GM19328 (cell line): ENCODE measurements around the gene FAU.
"Not testable (repeated sequence)": the region's sequence is repeated elsewhere in the genome, so short reads cannot be mapped to it uniquely, and the experiment has no call there.

ENCODE experiments used
- ATAC-seq: cut with Tn5 transposase; IDR thresholded peaks from one replicate; pipeline ENCODE4 v1.9.1; 2021; ENCODE audit warnings: mild to moderate bottlenecking, moderate library complexity; ENCODE audit not compliant: unreplicated experiment

The FAU gene

DNA sequence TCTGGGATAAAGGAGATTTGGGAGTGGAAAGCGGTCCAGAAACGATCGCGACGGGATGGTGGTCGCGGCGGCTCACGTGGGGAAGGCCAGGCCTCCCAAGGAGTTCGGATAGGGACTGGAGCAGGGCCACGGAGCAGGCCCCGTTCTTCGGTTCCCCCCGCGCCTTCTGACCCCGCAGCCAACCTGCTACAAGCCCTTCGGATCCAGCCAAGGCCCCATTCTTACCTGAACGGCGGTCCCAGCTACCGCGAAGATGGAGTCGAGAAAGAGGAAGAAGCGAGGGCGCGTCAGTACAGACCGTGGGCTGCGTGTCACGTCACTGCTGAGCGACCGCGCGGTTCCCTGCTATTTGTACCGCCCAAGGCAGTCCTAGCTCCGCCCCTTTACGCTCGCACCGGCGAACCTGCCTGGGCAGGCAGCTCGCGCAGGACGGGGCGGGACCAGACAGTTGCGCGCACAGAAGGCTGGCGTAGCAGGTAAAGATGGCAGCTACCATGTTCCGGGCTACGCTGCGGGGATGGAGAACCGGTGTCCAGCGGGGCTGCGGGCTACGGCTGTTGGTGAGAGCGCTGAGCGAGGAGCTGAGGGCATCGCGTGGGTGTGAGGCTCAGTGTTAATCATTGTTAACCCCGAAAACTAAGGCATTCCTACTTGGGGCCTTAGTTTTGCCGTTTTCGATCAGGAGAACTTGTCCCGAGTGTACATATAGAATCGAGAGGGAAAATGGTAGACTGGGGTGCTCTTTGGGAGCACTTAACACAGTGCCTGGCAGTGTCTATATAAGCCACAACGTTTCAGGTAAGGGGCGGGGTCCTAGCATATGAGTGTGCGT, at the start of gene FAU, which contains the start of gene MRPL49:
Gene FAU (minus strand): TSS at position 270 of the 832 bp plus-strand sequence. CDS start 321 bp downstream, outside the sequence.
Gene MRPL49 (plus strand): TSS at position 457 of the 832 bp plus-strand sequence. CDS start 26 bp downstream, at position 483.
- peak; percentile 60 for ATAC-seq

DNA sequence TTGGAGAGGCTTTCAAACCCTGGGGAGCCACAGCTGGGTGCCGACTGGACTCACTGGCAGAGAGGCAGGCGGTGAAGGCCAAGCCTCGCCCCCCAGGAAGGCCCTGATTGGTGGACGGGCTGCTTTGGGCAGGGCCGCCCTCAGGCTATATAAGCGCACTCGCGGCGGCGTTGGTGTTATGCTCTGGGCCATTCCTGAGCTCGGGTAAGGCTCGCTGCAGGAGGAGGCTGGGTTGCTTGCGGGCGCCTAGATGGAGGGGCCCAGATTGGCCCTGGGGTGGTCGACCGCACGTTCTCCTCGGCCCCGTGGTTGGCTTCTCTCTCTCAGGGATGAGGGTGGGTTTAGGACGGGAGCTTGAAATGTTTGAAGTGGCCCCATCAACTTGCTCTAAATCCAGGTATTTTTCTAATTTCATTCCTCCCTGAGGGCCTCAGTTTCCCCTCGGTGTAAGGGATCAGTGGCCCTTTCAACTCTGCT, 48.2 kb upstream of the FAU start, which contains the start of gene SPDYC:
Gene SPDYC (plus strand): TSS at position 176 of the 477 bp plus-strand sequence. CDS start 1,125 bp downstream, outside the sequence.
- ATAC-seq = no peak

DNA sequence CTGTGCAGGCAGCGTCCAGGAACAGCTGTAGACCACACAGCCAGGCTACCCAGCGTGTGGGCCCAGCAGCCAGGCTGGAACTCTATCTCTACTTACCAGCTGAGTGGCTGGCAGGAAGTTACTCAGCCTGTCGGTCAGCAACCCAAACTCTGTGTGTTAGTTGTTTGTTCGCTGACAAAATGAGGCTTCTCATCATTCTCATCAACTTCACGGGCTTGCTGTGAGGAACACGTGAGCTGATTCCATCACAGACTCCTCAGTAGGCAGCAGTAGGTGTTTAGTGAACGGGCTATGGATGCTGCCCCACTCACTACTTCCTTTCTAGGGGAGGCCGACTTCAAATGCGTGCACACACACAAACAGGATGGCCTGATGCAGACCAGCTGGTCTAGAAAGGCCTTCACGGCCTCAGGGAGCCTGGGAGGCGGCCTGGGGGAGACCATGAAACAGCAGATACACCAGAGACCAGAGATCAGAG, 47.3 kb upstream of the FAU start:
- ATAC-seq = no peak

DNA sequence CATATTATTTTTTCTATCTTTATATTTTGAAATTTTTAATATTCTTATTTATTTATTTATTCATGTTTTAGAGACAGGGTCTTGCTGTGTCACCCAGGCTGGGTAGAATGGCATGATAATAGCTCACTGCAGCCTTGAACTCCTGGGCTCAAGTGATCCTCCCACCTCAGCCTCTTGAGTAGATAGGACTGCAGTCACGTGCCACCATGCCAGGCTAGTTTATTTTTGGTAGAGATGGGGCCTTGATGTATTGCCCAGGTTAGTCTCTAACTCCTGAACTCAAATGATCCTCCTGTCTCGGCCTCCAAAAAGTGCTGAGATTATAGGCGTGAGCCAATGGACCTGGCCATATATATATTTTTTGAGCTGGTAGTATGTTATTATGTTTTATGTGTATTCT, 45.7 kb upstream of the FAU start:
- ATAC-seq = no peak

DNA sequence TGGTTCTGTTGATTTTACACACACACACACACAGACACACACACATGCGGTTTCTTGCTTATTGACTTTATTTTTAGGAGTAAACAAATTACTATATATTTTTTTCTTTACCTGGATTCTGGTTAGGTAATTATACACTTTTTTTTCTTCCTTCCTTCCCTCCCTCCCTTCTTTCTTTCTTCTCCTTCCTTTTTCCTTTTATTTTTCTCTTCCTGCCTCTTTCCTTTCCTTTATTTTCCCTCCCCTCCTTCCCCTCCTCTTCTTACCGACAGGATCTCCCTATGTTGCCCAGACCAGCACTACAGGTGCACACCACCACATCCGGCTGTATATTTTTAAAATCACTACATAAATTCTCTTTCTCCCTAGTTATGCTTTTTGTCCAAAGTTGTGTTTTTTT, 45.0 kb upstream of the FAU start:
- ATAC-seq = no peak

DNA sequence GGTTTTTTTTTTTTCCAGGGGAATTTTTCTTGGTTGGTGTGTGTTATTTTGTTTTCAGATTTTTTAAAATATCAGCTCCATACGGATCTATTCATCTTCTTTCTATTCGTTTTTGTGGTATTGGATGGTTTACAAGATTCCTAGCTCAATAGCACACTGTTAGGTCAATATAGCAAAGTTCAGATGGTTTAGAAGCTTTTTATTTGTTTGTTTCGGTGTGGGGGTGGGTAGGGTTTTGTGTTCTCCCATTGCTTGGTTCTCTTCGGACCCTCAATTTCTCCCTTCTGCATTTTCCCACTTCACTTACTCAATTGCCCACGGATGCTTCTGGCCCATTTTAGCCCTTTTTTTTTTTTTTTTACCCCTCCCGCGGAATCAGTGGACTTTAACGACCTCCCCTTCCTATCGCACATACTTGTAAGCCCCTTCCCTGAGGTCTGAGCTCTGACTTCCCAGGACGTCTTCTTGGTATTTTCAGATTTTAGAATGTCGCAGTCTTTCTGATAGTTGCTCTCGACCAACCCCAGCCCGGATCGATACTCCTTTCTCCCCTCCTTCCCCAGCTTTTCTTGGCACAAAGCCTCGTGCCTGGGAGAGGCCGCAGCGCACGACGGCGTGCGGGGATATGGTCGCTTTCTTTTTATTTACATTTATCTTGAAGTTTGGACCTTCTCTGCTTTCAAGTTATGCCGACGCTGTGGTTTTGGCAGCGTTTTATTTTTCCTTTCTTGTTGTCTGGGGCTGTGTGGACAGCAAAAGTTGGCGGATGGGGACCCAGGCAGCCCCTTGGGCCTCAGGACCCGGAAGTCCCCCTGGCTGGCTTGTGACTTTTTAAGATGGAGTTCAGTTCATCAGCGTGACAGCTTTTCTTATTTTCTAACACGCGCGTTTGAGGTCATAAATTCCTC, 43.7 kb upstream of the FAU start:
- ATAC-seq = no peak

DNA sequence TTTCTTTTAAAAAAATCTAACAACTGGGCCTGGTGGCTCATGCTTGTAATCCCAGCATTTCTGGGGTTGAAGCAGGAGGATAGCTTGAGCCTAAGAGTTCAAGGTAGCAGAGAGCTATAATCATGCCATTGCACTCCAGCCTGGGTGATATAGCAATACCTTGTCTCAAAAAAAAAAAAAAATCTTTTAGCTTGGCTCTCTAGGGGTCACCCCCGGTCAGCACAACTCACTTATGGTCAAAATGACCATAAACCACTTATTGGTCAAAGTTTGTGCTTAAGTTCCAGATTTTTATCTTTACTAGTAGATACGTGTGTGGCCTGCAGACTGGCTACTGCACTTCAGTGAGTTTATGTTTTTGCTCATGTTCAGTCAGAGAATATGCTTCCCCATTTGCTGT, 41.8 kb upstream of the FAU start:
- ATAC-seq = no peak

DNA sequence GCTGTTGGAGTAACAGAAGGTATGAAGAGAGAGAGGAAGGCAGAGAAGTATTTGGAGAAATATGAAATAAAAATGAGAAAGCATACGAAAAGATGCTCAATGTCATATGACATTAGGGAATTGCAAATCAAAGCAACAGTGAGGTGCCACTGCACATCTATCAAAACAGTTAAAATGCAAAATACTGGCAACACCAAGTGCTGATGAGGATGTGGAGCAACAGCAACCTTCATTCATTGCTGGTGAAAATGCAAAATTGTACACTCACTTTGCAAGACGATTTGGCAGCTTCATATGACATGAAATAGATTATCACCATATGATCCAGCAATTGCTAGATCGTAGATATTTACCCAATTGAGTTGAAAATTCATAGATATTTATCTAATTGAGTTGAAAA, 38.7 kb upstream of the FAU start:
- ATAC-seq = no peak

DNA sequence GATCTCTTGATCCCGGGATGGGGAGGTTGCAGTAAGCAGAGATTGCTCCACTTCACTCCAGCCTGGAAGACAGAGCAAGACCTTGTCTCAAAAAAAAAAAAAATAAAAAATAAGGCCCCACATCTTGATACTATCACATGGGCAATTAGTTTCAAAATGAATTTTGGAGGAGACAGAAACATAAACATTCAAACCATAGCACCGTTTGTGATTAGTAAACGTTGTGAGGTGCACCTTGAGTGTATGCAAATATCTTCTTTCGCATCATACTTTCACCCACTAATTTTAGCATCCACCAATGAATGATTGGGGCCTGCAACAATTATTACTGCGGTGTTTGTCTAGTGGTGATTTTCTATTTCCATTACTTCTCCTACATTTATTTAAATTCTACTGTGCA, 37.1 kb upstream of the FAU start:
- ATAC-seq = peak; percentile 64

DNA sequence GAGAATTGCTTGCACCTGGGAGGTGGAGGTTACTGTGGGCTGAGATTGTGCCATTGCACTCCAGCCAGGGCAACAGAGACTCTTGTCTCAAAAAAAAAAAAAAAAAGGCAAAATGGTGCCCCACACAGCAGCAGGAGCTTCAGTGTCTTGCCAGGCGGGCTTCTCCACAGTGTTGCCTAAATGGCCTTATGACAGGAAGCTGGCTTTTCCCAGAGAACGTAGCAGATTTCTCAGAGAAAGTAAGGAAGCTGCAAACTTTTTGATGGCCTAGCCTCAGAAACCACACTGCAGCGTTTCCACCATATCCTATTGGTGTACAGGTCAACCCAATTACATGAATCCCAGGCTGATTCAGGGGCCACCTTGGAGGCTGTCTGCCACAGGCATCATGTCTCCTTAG, 35.4 kb upstream of the FAU start:
- no peak for ATAC-seq

DNA sequence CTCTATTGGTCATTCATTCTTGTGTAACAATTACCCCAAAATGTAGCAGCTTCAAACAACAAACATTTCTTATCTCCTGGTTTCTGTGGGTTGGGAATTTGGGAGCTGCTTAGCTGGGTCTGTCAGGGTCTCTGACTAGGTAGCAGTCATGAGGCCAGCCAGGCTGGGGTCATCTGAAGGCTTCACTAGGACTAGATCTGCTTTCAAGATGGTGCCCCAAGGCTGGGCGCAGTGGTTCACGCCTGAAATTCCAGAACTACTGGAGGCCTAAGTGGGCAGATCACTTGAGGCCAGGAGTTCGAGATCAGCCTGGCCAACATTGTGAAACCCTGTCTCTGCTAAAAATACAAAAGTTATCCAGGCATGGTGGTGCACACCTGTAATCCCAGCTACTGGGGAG, 35.0 kb upstream of the FAU start:
- ATAC-seq = no peak

DNA sequence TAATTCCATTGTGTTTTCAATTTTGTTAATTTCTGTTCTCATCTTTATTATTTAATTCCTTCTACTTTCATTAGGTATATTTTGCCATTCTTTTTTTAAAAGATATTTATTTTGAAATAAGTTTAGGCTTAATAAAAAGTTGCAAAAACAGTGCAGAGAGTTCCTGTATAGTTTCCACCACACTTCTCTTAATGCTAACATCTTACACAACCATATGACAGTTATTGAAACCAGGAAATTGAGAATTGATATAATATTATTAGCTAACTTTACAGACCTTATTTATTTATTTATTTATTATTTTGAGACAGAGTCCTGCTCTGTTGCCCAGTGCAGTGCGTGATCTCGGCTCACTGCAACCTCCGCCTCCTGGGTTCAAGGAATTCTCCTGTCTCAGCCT, 34.3 kb upstream of the FAU start:
- no peak for ATAC-seq

DNA sequence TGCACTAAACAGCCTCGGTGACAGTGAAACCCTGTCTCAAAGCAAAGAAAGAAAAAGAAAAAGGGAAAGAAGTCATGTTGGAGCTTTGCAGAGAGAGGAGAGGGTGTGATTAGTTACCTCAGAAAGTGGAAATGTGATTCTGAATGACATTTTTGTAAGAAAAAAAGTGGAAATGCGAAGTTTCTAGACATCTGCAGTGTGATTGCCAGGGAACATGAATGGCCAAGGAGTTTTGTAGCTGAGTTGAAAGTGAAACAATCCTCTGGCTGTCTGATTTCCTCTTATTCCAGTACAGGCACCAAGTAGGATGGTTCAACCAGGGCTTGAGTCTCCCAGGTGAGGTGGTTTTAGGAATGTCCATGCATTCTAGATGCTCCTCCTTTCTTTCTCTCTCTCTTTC, 30.2 kb upstream of the FAU start:
- ATAC-seq = no peak

DNA sequence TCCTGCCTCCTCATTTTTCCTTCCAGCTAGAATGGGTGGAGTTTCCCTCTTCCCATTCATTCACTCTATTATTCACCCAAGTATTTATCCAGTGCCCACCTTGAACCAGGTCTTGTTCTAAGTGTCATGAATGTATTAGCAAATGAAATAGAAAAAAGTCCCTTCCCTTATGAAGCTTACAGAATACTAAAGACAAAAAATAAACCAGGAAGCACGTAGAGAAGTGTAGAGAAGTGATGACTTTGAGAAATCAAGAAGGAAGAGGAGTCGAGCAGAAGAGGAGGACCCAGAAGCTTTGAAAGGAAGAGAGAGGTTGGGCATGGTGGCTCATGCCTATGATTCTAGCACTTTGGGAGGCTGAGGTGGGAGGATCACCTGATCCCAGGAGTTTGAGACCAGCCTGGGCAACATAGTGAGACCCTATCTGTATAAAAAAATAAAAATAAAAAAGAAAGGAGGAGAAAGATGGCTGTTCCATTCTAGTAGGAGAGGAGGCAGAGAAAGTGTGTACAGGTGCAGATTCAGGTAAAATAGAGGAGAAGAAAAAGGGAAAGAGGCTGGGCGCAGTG, 29.5 kb upstream of the FAU start:
- no peak for ATAC-seq

DNA sequence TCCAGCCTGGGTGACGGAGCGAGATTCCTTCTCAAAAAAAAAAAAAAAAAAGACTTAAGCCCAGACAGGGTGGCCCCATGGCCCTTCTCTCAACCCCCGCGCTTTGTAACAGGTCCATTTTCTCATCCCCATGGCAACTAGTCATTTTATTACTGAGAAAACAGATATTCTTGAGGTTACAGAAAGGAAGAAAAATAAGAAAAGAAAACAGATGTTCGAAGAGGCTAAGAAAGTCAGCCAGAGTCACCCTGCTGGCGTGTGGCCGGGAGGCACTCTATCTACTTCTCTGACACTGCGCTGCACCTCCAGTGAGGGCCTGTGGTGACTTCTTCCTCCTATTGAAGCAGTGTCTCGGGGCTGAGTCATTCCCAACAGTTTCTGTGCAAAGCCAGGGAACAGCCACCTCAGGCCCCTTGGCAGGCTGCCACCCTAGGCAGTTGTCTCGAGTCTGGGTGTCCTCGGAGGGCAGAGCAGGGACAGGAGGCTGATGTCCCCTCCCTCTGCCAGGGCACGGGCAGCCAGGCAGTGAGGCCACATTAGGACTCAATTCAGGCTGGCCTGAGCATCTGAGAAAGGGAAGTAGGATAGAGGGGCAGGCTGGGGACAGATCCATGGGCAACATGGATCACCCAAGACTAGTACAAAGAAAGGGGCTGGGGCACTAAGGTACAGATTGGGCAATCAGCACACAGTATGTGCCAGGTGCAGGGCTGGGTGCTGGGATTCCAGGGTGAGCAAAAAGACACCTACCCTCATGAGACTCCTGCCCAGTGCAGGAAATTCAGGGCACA, 28.8 kb upstream of the FAU start:
- no peak for ATAC-seq

DNA sequence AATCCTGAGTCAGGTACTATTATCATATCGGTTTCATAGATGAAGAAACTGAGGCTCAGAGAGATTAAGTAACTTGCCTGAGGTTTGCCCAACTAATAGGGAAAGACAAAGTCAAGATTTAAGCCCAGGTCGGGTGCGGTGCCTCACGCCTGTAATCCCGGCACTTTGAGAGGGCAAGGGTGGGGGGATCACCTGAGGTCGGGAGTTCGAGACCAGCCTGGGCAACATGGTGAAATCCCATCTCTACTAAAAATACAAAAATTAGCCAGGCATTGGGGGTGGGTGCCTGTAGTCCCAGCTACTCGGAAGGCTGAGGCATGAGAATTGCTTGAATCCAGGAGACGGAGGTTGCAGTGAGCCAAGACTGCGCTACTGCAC, 28.2 kb upstream of the FAU start:
- not testable (repeated sequence) for ATAC-seq

DNA sequence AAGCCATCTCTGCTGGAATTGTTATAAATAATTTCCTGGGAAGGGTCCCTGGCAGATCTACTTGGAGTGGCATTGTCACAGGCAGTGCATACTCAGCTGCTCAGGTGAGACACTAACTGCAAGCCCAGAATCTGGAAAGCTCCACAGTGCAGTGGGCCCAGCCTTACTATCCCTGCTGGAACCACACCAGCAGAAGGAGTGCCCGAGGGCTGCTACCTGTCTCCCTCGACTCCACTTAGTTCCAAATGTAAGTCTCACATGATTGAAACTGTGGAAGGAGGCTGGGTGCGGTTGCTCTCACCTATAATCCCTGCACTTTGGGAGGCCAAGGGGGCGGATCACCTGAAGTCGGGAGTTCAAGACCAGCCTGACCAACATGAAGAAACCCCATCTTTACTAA, 26.7 kb upstream of the FAU start:
- no peak for ATAC-seq

DNA sequence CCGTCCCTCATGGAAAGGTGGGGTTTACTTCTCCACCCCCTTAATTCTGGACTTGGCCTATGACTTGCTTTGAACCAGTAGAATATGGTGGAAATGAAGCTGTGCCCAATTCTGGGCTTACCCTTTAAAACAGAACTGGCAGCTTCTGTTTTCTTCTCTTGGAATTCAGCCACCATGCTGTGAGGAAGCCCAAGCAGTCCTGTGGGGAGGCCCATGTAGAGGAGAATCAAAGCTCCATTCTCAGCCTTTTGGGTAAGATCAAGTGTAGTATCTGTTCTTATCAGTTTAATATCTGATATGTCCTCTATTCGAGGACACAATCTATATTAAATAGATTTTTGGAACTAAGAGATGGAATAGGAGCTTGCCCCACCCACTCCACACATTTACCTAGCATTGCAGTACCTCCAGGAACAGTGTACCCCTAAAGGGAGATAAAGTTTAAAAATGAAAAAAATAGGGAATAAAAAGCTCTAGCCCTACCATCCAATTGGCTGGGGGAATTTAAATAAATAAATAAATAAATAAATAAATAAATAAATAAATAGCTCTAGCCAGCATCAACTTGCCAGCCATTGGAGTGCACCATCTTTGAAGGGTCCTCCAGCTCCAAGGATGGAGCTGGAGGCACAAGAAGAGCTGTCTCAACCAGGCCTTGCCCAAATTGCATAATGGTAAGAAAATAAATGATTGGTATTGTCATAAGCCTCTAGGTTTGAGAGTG, 25.6 kb upstream of the FAU start:
- ATAC-seq = no peak

DNA sequence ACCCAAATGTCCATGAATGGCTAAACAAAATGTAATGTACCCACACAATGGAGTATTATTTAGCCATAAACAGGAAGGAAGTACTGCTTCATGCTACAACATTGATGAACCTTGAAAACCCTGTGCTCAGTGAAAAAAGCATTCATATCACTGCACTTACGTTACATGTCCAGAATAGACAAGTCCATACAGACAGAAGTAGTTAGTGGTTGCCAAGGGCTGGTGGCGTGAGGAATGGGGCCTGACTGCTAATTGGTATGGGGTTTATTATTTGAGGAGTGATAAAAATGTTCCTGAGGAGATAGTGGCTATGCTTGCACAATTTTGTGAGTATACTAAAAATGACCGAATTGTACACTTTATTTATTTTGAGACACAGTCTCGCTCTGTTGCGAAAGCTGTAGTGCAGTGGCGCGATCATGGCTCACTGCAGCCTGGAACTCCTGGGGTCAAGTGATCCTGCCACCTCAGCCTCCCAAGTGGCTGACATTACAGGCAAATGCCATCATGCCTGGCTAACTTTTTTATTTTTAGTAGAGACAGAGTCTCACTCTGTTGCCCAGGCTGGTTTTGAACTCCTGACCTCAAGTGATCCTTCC, 20.1 kb upstream of the FAU start:
- ATAC-seq = no peak
